Naive B cell (primary cell): ENCODE results near the gene TIAL1. TPM values are rescaled to one million over a fixed set of nuclear protein-coding genes. Genes with fewer than 3 reads are reported as not detected.
"Not testable (repeated sequence)": the region's sequence is repeated elsewhere in the genome, so short reads cannot be mapped to it uniquely, and the experiment has no call there.

Source experiments
- ATAC-seq, 2 donors: fragments of 150-1000 bp; cut with Tn5 transposase; 2 replicates each; pipeline ENCODE4 v1.10.0; 2021; ENCODE audit warnings: low read depth in 2 of 2, mild to moderate bottlenecking in 2 of 2, moderate library complexity in 2 of 2
- DNase-seq: peaks from one replicate; pipeline ENCODE4 v3.0.0; 2022
- H3K27ac Mint-ChIP-seq, 6 donors: one replicate each; pipeline ENCODE4 v1.8.0; 2020 to 2022; ENCODE audit warnings: mild to moderate bottlenecking in 6 of 6, mixed read lengths in 6 of 6, moderate library complexity in 5 of 6, inconsistent platforms in 2 of 6
- H3K27me3 Mint-ChIP-seq, 3 donors: one replicate each; pipeline ENCODE4 v1.8.0; 2021 to 2022; ENCODE audit warnings: mixed read lengths in 3 of 3, mild to moderate bottlenecking in 1 of 3
- H3K36me3 Mint-ChIP-seq, 2 donors: one replicate each; pipeline ENCODE4 v1.8.0; 2020 to 2022; ENCODE audit warnings: mixed read lengths in 2 of 2, inconsistent platforms in 1 of 2, mild to moderate bottlenecking in 1 of 2
- H3K4me1 Mint-ChIP-seq, 3 donors: one replicate each; pipeline ENCODE4 v1.8.0; 2020 to 2022; ENCODE audit warnings: mixed read lengths in 3 of 3, inconsistent platforms in 1 of 3, mild to moderate bottlenecking in 1 of 3, moderate library complexity in 1 of 3
- H3K4me3 Mint-ChIP-seq, 8 donors: one replicate each; pipeline ENCODE4 v1.8.0; 2020 to 2022; ENCODE audit warnings: mild to moderate bottlenecking in 8 of 8, mixed read lengths in 8 of 8, moderate library complexity in 8 of 8, inconsistent platforms in 2 of 8
- H3K9me3 Mint-ChIP-seq, 7 donors: one replicate each; pipeline ENCODE4 v1.8.0; 2020 to 2022; ENCODE audit warnings: mixed read lengths in 7 of 7, mild to moderate bottlenecking in 5 of 7, inconsistent platforms in 2 of 7, moderate library complexity in 1 of 7
- polyA plus RNA-seq, 6 donors: library from polyadenylated mRNA; unstranded; fragments of 300-500 nt; fragmentation: Illumina TruSeq; gene quantifications; one replicate each; pipeline ENCODE4 v1.2.3, GENCODE V29; 2021; ENCODE audit warnings: low read depth in 6 of 6

The TIAL1 gene
- polyA plus RNA-seq, 6 donors from 2014 or later: 7.8 to 14.6 (median 13.2) TPM

GRCh38 chr10:119602241-119603095, 5.7 kb upstream of the TIAL1 start:
- ATAC-seq: peak in 1 of 2 donors; percentile 20
- Mint-ChIP-seq H3K27me3 (no peaks in the 10 kb centered on the region), H3K27ac (peak overlapping the region in 1 of 6 donors; percentile 77), H3K4me3 (no peak overlapping the region), H3K36me3 (no peaks in the 10 kb centered on the region), H3K9me3 (no peaks in the 10 kb centered on the region), H3K4me1 (peaks cover 5 to 8% (median 5%) of the 10 kb centered on the region in 3 donors)
- no peak for DNase-seq

- no peak overlapping the region for H3K27ac Mint-ChIP-seq
- peak overlapping the region in 5 of 8 donors; percentile 1 to 98 (median 20) for H3K4me3 Mint-ChIP-seq
- peaks cover 27 to 35% (median 32%) of the 10 kb centered on the region in 3 donors for H3K4me1 Mint-ChIP-seq
- DNase-seq (no peak), ATAC-seq (no peak)
- no peaks in the 10 kb centered on the region for H3K27me3 Mint-ChIP-seq
- no peaks in the 10 kb centered on the region for H3K9me3 Mint-ChIP-seq
- peaks cover 0 to 7% of the 10 kb centered on the region in 2 donors for H3K36me3 Mint-ChIP-seq
Observed at GRCh38 chr10:119598397-119598796, 1.6 kb upstream of the TIAL1 start.

- Mint-ChIP-seq H3K9me3 (no peaks in the 10 kb centered on the region), H3K27ac (peak overlapping the region; percentile 94 to 99 (median 98)), H3K27me3 (no peaks in the 10 kb centered on the region), H3K36me3 (peaks cover 0 to 7% of the 10 kb centered on the region in 2 donors), H3K4me3 (peak overlapping the region; percentile 92 to 99 (median 98)), H3K4me1 (peaks cover 33 to 43% (median 35%) of the 10 kb centered on the region in 3 donors)
- no peak for DNase-seq
- no peak for ATAC-seq
Observed at GRCh38 chr10:119597405-119598186, 832 bp upstream of the TIAL1 start.

GRCh38 chr10:119595676-119596515, 868 bp downstream of the TIAL1 start:
- Mint-ChIP-seq H3K27ac (peak overlapping the region; percentile 94 to 99 (median 98)), H3K9me3 (no peaks in the 10 kb centered on the region), H3K4me3 (peak overlapping the region; percentile 92 to 99 (median 98)), H3K27me3 (no peaks in the 10 kb centered on the region), H3K36me3 (peaks cover 0 to 7% of the 10 kb centered on the region in 2 donors), H3K4me1 (peaks cover 45 to 56% (median 52%) of the 10 kb centered on the region in 3 donors)
- peak; percentile 55 for DNase-seq
- peak; percentile 24 to 29 for ATAC-seq

- Mint-ChIP-seq H3K36me3 (peaks cover 0 to 7% of the 10 kb centered on the region in 2 donors), H3K9me3 (no peaks in the 10 kb centered on the region), H3K4me3 (peak overlapping the region; percentile 92 to 99 (median 98)), H3K27ac (peak overlapping the region; percentile 68 to 99 (median 98)), H3K4me1 (peaks cover 45 to 56% (median 56%) of the 10 kb centered on the region in 3 donors), H3K27me3 (no peaks in the 10 kb centered on the region)
- no peak for DNase-seq
- no peak for ATAC-seq
Observed at GRCh38 chr10:119595134-119595675, 1.6 kb downstream of the TIAL1 start.

- Mint-ChIP-seq H3K27me3 (no peaks in the 10 kb centered on the region), H3K4me1 (peaks cover 17 to 40% (median 18%) of the 10 kb centered on the region in 3 donors), H3K27ac (no peak overlapping the region), H3K36me3 (no peaks in the 10 kb centered on the region), H3K9me3 (no peaks in the 10 kb centered on the region), H3K4me3 (no peak overlapping the region)
- DNase-seq: no peak
- no peak for ATAC-seq
Observed at GRCh38 chr10:119588071-119588470, 8.7 kb downstream of the TIAL1 start.

GRCh38 chr10:119578355-119578754, 18.4 kb downstream of the TIAL1 start:
- no peak overlapping the region for H3K4me3 Mint-ChIP-seq
- H3K27me3 Mint-ChIP-seq: no peaks in the 10 kb centered on the region
- H3K27ac Mint-ChIP-seq: no peak overlapping the region
- H3K4me1 Mint-ChIP-seq: peaks cover 0 to 9% (median 6%) of the 10 kb centered on the region in 3 donors
- H3K36me3 Mint-ChIP-seq: peaks cover 9 to 16% of the 10 kb centered on the region in 2 donors
- no peak for DNase-seq
- no peak for ATAC-seq
- H3K9me3 Mint-ChIP-seq: no peaks in the 10 kb centered on the region

GRCh38 chr10:119575991-119576390, 20.8 kb downstream of the TIAL1 start:
- Mint-ChIP-seq H3K36me3 (peaks cover 9 to 10% of the 10 kb centered on the region in 2 donors), H3K4me1 (peaks cover 0 to 6% (median 4%) of the 10 kb centered on the region in 3 donors), H3K27me3 (no peaks in the 10 kb centered on the region), H3K27ac (peak overlapping the region in 3 of 6 donors; percentile 47 to 84 (median 71)), H3K4me3 (no peak overlapping the region), H3K9me3 (no peaks in the 10 kb centered on the region)
- DNase-seq: no peak
- no peak for ATAC-seq

- peak overlapping the region in 5 of 6 donors; percentile 71 to 88 (median 84) for H3K27ac Mint-ChIP-seq
- peaks cover 0 to 6% (median 4%) of the 10 kb centered on the region in 3 donors for H3K4me1 Mint-ChIP-seq
- no peak overlapping the region for H3K4me3 Mint-ChIP-seq
- H3K27me3 Mint-ChIP-seq: no peaks in the 10 kb centered on the region
- peaks cover 9 to 10% of the 10 kb centered on the region in 2 donors for H3K36me3 Mint-ChIP-seq
- H3K9me3 Mint-ChIP-seq: no peaks in the 10 kb centered on the region
- DNase-seq (no peak), ATAC-seq (peak; percentile 35 to 48)
Observed at GRCh38 chr10:119575506-119575905, 21.3 kb downstream of the TIAL1 start.

GRCh38 chr10:119567978-119568377, 28.8 kb downstream of the TIAL1 start:
- no peaks in the 10 kb centered on the region for H3K27me3 Mint-ChIP-seq
- H3K4me1 Mint-ChIP-seq: peaks cover 8 to 27% (median 13%) of the 10 kb centered on the region in 3 donors
- ATAC-seq: peak; percentile 36 to 40
- peak overlapping the region in 2 of 6 donors; percentile 47 to 83 for H3K27ac Mint-ChIP-seq
- DNase-seq: peak; percentile 2
- H3K9me3 Mint-ChIP-seq: no peaks in the 10 kb centered on the region
- H3K36me3 Mint-ChIP-seq: no peaks in the 10 kb centered on the region
- peak overlapping the region in 2 of 8 donors; percentile 5 to 29 for H3K4me3 Mint-ChIP-seq

GRCh38 chr10:119562097-119562496, 34.7 kb downstream of the TIAL1 start:
- no peak for DNase-seq
- Mint-ChIP-seq H3K36me3 (no peaks in the 10 kb centered on the region), H3K4me3 (no peak overlapping the region), H3K9me3 (peaks cover 0 to 1% (median 0%) of the 10 kb centered on the region in 7 donors), H3K27me3 (no peaks in the 10 kb centered on the region), H3K4me1 (peaks cover 4 to 13% (median 7%) of the 10 kb centered on the region in 3 donors), H3K27ac (no peak overlapping the region)
- no peak for ATAC-seq

- not testable (repeated sequence) for H3K27ac Mint-ChIP-seq, ATAC-seq, H3K4me1 Mint-ChIP-seq, DNase-seq, H3K36me3 Mint-ChIP-seq, H3K27me3 Mint-ChIP-seq, H3K4me3 Mint-ChIP-seq, H3K9me3 Mint-ChIP-seq
Observed at GRCh38 chr10:119559511-119559910, 37.3 kb downstream of the TIAL1 start.
